Left ventricle myocardium superior (tissue), 1 donor: ENCODE results near the gene TUBA4A. TPM values are rescaled to one million over a fixed set of nuclear protein-coding genes. Genes with fewer than 3 reads are reported as not detected.

Experiments used
- ATAC-seq: fragments of 200-7000 bp; cut with Tn5 transposase; one replicate; pipeline ENCODE4 v1.9.1; 2020; ENCODE audit warnings: mild to moderate bottlenecking, moderate library complexity
- DNase-seq: peaks from one replicate; pipeline ENCODE4 v3.0.0-alpha.2; 2020
- intact Hi-C: fragments of 100-400 bp; cut with micrococcal nuclease; formaldehyde crosslinking; loops from one replicate; pipeline ENCODE4 v1.11.0; 2022
- total RNA-seq: library from RNA; stranded (reverse); fragmentation: NEBNext Ultra II Directional; extraction: Animal tissue kit (Norgen Biotek cat#: 25700); gene quantifications from one replicate; pipeline ENCODE4 v1.2.1, GENCODE V29; 2021
- donor health status: DM: no; HTN: yes; CAD: no; lungs with severe emphysema.

The TUBA4A gene
- total RNA-seq, 1 donor from 2014 or later, result 116 TPM

- intact Hi-C loops, result no loop called here
- DNase-seq (peak; percentile 76), ATAC-seq (peak; percentile 45)
These were observed 4.3 kb downstream of the TUBA4A start for GRCh38 chr2:219249203-219249980.

DNA sequence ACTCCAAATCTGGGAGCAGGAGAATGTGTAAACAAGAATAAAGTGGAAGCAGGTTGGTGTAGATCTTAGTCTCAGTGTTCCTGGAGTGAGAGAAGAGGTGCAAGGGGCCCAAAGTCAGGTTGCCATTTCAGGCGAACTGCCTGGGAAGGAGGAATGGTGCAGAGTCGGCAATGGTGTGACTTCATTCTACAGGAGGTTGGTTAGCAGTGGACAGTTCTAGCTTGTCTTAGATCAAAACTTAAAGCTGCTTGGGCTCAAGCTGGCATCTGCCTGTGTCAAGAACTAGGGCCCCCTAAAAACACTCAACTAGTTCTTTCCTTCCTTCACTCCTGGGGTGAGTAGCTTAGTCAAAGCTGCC is 4.9 kb downstream of the TUBA4A start:
- no peak for ATAC-seq
- DNase-seq, result no peak
- intact Hi-C loops, result no loop called here

- intact Hi-C loops, result no loop called here
- DNase-seq, result no peak
- no peak for ATAC-seq
These were observed 5.8 kb downstream of the TUBA4A start for GRCh38 chr2:219247678-219248642.

- intact Hi-C loops, result no loop called here
- ATAC-seq, result no peak
- no peak for DNase-seq
These were observed 7.2 kb downstream of the TUBA4A start for GRCh38 chr2:219246559-219246958.

GRCh38 chr2:219245899-219246230 is 7.9 kb downstream of the TUBA4A start:
- ATAC-seq (no peak), DNase-seq (no peak)
- intact Hi-C loops, result no loop called here

DNA sequence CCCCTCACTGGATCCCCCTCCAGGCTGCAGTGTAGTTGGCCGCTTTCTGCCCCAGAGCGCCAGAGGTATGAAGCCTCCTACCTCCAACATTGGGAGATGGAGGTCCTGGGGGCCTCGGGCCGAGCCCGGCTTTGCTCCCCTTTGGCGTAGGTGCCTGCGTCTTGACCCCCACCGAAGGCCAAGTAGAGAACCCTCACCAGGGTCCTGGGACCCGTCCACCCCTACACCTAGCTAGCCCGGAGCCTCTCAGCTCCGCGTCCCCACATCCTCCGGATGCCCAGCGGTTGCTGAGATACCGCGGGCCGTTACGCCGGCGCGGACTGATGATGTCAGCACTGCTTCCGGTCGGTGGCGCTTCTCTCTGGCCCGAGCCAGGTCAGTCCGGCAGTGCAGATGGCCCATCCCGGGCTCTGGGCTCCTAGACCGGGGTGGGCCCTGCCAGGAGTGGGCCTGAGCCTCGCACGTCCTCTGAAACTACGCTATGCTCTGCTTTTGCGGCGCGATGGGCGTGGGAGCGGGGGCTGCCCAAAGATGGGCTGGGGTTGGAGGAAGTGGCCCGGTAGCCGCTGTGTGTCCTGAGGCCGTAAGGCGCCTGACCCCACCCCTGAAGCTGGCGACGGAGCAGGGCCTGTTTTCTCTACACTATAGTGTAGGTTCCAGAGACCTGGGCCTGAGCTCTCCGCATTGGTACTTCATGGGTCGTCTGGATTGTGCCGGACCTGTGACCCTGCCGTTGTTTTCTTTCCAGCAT is 8.4 kb downstream of the TUBA4A start, which contains the start of the genes GLB1L and STK16:
Gene GLB1L (minus strand): TSS at position 297 of the 751 bp plus-strand sequence. CDS start 1,871 bp downstream, outside the sequence.
Gene STK16 (plus strand): TSS at position 332 of the 751 bp plus-strand sequence. CDS start 521 bp downstream, outside the sequence.
- intact Hi-C loops, result no loop called here
- peak; percentile 93 for ATAC-seq

DNA sequence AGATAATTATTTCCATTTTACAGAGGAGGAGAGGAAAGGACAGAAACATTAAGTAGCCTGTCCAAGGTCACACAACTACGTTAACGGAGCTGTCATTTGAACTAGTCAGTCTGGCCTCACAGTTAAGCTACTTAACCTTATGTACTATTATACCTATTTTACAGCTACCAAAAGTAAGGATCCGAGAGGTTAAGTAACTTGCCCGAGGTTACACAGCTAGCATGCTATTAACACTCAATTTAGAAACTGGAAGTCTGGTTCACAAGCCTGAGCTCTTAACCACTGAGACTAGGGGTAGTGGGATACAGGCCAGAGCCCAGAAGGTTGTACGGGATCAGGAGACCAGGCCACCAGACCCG is 8.9 kb downstream of the TUBA4A start:
- no peak for ATAC-seq
- intact Hi-C loops, result no loop called here

More for the DNA sequence above, 8.4 kb downstream of the TUBA4A start, which contains the start of the genes GLB1L and STK16:
- DNase-seq, result peak; percentile 97

DNA sequence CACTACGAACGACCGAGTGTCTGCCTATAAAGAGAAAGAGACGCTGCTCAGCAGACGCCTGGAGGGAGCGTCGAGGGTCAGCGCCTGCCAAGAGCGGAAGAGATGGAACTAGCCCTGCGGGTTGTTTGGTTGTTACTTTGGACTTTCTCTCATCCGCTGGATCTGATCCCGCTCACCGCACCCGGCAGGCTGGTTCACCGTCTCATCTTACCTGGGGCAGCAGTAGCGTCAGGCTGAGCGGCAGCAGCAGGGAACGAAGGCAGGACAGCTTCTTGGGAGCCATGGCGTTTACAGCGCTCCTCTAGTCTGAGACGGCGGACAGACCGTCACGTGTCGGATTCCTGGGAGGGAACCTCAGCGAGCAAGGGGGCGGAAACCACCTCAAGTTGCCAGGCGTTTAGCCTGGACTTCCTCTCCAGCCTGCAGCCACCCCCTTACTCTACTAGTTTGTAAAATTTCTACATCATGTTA is 10.4 kb downstream of the TUBA4A start:
- no peak for ATAC-seq
- peak; percentile 52 for DNase-seq
- intact Hi-C loops, result no loop called here

More for the DNA sequence above, 8.9 kb downstream of the TUBA4A start:
- DNase-seq, result no peak

GRCh38 chr2:219234331-219234730 is 19.4 kb downstream of the TUBA4A start:
- DNase-seq (no peak), ATAC-seq (no peak)
- intact Hi-C loops, result loop anchor here (10.0 kb wide), 1 partner anchor 60 kb away; no protein-coding TSS in a partner anchor

- intact Hi-C loops, result loop anchor here (10.0 kb wide), 1 partner anchor 65 kb away; no protein-coding TSS in a partner anchor
- ATAC-seq (peak; percentile 8), DNase-seq (peak; percentile 59)
These were observed 23.6 kb downstream of the TUBA4A start for GRCh38 chr2:219230059-219230540.

DNA sequence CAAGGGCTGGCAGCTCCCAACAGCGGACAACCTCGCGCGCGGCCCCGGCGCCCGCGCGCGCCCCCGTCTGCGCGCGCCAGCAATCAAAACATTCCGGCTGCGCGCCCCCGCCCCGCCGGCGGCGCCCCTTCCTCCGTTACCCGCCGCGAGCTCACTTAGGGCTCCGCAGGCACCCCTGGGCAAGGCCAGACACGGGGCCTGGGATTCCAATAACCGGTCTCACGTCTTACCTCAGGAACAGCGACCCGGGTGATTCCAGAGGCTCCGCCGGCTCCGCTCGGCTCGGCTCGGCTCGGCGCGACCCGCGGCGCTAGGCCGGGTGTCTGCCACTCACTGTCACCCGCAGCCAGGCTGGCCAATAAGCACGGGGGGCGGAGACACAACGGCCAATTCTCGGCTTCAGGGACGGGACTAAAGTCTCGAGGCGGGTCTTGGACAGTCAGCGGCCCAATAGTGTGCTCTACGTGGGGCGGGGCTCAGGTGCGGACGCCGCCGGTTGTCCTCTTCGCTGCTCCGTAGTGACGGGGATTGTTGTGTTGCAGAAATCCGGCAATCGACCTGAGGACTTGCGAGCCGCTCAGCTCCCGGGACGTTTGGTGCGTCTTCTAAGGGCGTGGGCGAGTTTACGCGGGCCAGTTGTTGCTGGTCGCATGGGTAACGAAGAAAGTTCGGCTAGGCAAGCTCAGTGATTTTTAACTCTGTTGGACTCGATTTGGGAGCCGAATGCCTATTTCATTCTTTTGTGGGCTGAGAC is 24.2 kb downstream of the TUBA4A start, which contains the start of the genes ANKZF1 and ATG9A:
Gene ANKZF1 (plus strand): TSS at position 502 of the 754 bp plus-strand sequence. CDS start 452 bp downstream, outside the sequence.
Gene ATG9A (minus strand): TSS at position 332 of the 754 bp plus-strand sequence. CDS start 1,612 bp downstream, outside the sequence.
- peak; percentile 99 for DNase-seq
- intact Hi-C loops, result loop anchor here (10.0 kb wide), 1 partner anchor 65 kb away; no protein-coding TSS in a partner anchor
- peak; percentile 99 for ATAC-seq

- intact Hi-C loops, result no loop called here
- DNase-seq, result no peak
- ATAC-seq, result peak; percentile 17
These were observed 24.8 kb downstream of the TUBA4A start for GRCh38 chr2:219228911-219229304.

GRCh38 chr2:219228041-219228910 is 25.4 kb downstream of the TUBA4A start:
- intact Hi-C loops, result no loop called here
- peak; percentile 24 for DNase-seq
- ATAC-seq, result no peak

GRCh38 chr2:219225350-219225749 is 28.4 kb downstream of the TUBA4A start:
- no peak for ATAC-seq
- no peak for DNase-seq
- intact Hi-C loops, result no loop called here

- intact Hi-C loops, result no loop called here
- DNase-seq (no peak), ATAC-seq (no peak)
These were observed 29.7 kb downstream of the TUBA4A start for GRCh38 chr2:219223831-219224610.

DNA sequence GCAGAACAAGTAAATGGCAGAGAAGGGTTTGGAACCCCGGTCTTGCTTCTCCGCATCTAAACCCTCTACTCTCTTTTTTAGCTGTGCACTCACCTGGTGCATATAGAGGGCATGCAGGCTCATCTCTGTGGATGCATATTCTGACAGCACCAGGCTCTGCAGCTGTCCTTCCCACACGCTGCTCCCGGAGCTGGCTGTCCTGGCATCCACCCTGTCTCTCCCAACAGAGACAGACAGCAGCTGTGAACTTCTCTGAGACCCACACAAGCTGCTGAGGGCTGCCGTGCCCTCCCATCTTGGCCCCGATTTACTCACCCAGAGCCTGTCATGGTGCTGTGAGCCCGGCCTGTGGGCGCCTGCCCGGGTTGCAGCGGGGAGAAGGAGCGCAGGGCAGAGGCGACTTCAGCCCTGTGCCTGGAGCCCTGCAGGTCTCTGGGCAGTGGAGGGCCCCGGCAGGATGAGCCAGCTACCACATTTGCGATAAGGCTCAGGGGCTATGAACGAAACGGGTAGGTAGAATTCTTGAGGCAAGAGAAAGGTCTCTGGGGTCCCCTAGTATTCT is 31.7 kb downstream of the TUBA4A start:
- ATAC-seq (no peak), DNase-seq (no peak)
- intact Hi-C loops, result no loop called here
